ENCODE results near the gene PPP1R14C.

DNA sequence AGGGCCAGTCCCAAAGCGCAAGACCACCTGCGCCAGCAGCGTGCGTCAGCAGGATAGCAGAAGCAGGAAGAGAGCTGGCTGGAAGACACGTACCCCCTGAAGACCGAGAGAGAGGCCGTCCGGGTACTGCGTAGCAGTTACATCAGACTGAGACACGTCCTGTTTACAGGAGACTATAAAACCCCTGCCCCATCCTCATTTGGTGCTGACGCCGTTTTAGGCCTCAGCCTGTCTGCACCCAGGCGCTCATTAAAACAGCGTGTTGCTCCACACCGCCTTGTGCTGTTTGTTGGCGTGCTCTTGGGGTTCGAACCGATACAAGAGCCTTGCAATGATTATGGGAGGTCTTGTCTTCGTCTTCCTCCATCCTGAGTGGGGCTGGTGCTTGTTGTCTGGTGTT is 42.1 kb upstream of the PPP1R14C start:
- TF ChIP-seq, protein P1, sequence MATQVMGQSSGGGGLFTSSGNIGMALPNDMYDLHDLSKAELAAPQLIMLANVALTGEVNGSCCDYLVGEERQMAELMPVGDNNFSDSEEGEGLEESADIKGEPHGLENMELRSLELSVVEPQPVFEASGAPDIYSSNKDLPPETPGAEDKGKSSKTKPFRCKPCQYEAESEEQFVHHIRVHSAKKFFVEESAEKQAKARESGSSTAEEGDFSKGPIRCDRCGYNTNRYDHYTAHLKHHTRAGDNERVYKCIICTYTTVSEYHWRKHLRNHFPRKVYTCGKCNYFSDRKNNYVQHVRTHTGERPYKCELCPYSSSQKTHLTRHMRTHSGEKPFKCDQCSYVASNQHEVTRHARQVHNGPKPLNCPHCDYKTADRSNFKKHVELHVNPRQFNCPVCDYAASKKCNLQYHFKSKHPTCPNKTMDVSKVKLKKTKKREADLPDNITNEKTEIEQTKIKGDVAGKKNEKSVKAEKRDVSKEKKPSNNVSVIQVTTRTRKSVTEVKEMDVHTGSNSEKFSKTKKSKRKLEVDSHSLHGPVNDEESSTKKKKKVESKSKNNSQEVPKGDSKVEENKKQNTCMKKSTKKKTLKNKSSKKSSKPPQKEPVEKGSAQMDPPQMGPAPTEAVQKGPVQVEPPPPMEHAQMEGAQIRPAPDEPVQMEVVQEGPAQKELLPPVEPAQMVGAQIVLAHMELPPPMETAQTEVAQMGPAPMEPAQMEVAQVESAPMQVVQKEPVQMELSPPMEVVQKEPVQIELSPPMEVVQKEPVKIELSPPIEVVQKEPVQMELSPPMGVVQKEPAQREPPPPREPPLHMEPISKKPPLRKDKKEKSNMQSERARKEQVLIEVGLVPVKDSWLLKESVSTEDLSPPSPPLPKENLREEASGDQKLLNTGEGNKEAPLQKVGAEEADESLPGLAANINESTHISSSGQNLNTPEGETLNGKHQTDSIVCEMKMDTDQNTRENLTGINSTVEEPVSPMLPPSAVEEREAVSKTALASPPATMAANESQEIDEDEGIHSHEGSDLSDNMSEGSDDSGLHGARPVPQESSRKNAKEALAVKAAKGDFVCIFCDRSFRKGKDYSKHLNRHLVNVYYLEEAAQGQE (IDR thresholded peaks at IDR 0.05; ENCODE audit: insufficient read depth in 1 of 2, low read depth in 2 of 2, low read length in 2 of 2): no peak
- TF ChIP-seq TAF1 (IDR thresholded peaks at IDR 0.05; ENCODE audit: borderline replicate concordance, insufficient read depth, low read length): no peak
- no peak for TF ChIP-seq SIN3A (IDR thresholded peaks at IDR 0.05; ENCODE audit: borderline replicate concordance, insufficient read depth, low read length)
